Psoas muscle (tissue), 8 donors: ENCODE results near the gene CLIC2. TPM values are rescaled to one million over a fixed set of nuclear protein-coding genes. Genes with fewer than 3 reads are reported as not detected.
"Not testable (repeated sequence)": the region's sequence is repeated elsewhere in the genome, so short reads cannot be mapped to it uniquely, and the experiment has no call there.

Experiments used
- ATAC-seq, 4 donors: fragments of 200-7000 bp; cut with Tn5 transposase; one replicate each; pipeline ENCODE4 v1.9.1; 2020; ENCODE audit warnings: moderate library complexity in 3 of 4, mild to moderate bottlenecking in 2 of 4
- DNase-seq, 2 donors: peaks; one replicate each; pipeline ENCODE4 v3.0.0-alpha.2; 2020
- H3K27ac ChIP-seq: fragments of 200-600 bp; one replicate; pipeline ENCODE4 v1.8.0; 2022
- H3K27me3 ChIP-seq, 3 donors: fragments of 200-600 bp in 1 of 3; one replicate each; pipeline versions ENCODE4 v1.6.1 to v1.8.0; 2013 to 2022; ENCODE audit warnings: low read length in 2 of 3, mild to moderate bottlenecking in 2 of 3, moderate library complexity in 1 of 3; ENCODE audit not compliant: insufficient read depth in 3 of 3
- H3K36me3 ChIP-seq, 2 donors: fragments of 200-600 bp in 1 of 2; one replicate each; pipeline versions ENCODE4 v1.6.1 to v1.8.0; 2013 to 2022; ENCODE audit warnings: low read depth in 1 of 2, mild to moderate bottlenecking in 1 of 2, moderate library complexity in 1 of 2; ENCODE audit not compliant: insufficient read depth in 1 of 2
- H3K4me1 ChIP-seq: fragments of 200-600 bp; one replicate; pipeline ENCODE4 v1.8.0; 2022
- H3K4me3 ChIP-seq: fragments of 200-600 bp; one replicate; pipeline ENCODE4 v1.8.0; 2022; ENCODE audit warnings: mild to moderate bottlenecking
- H3K9me3 ChIP-seq: fragments of 200-600 bp; one replicate; pipeline ENCODE4 v1.8.0; 2022
- CTCF ChIP-seq: fragments of 200-600 bp; IDR thresholded peaks from one replicate; pipeline ENCODE4 v1.8.0; 2022; ENCODE audit warnings: antibody characterized with exemption
- WGBS, 3 donors: extraction: QIAGEN DNeasy Blood & Tissue Kit; methylation state at CpG; one replicate each; pipeline versions ENCODE4 v1.1.6 to v1.1.7; 2013; 5-methylcytosine and 5-hydroxymethylcytosine counted together
- intact Hi-C, 2 donors: fragments of 100-400 bp; cut with DNase I; formaldehyde crosslinking; loops; one replicate each; pipeline versions ENCODE4 v1.11.0 to v1.14.2; 2022
- long read RNA-seq, 2 donors: library from polyadenylated mRNA; unstranded; transcript quantifications; one replicate each; pipeline ENCODE4 v2.0.0, GENCODE V29; 2021
- polyA plus RNA-seq, 3 donors: library from polyadenylated mRNA; stranded (reverse); fragments of 200-250 nt; gene quantifications; one replicate each; pipeline ENCODE4 v1.2.3, GENCODE V29; 2013
- total RNA-seq, 4 donors: library from RNA; stranded (reverse); fragmentation: NEBNext Ultra II Directional in 2 of 4; extraction: Animal tissue kit (Norgen Biotek cat#: 25700) in 2 of 4; gene quantifications; one replicate each; pipeline versions ENCODE4 v1.2.1 to v1.2.4, GENCODE V29; 2021 to 2023
- donor health status: healthy with polysubstance abuse.
- donor health status: DM: no; HTN: no; CAD: no; lungs with moderate emphysema.
- donor health status: Bipolar disorder and iron deficiency.
- donor health status: healthy.
- donor health status: DM: yes; HTN: yes; CAD: no.
- donor health status: DM: no; HTN: no; CAD: no.
- donor health status: DM: no; HTN: no; CAD: no.
- donor health status: DM: yes; HTN: yes; CAD: no.

Gene CLIC2
- total RNA-seq: 1 to 10 TPM; 3.2 to 8.5 (median 5.1) TPM
- 1 to 10 TPM; 2.1 to 3.4 (median 3.3) TPM for polyA plus RNA-seq
- long read RNA-seq, donor 1, partial matches to known transcripts: 0 of 1 reads
- long read RNA-seq, donor 1, other reads (novel, unspliced or antisense): 0 of 1 reads
- long read RNA-seq, donor 2, partial matches to known transcripts: 0 of 1 reads
- long read RNA-seq, donor 2, other reads (novel, unspliced or antisense): 1 of 1 reads

GRCh38 chrX:155334486-155335336 is at the start of gene CLIC2:
TSS of gene CLIC2 (minus strand) at chrX:155334614. CDS start at chrX:155334427, 187 bp downstream.
- Histone ChIP-seq H3K4me1 (no peaks in the 10 kb centered on the region), H3K27me3 (no peaks in the 10 kb centered on the region), H3K4me3 (peak within 1 kb of the TSS; percentile 58), H3K9me3 (no peaks in the 10 kb centered on the region), H3K36me3 (no peaks in the 10 kb centered on the region), H3K27ac (peak within 1 kb of the TSS; percentile 27)
- DNase-seq (no peak), ATAC-seq (peak; percentile 17 to 56 (median 52))
- TF ChIP-seq CTCF: no peak
- 24 to 37% (median 26%) methylated on average over 5 of the region's 5 CpGs for WGBS, 3 donors
- intact Hi-C loops: no loop called here

DNA sequence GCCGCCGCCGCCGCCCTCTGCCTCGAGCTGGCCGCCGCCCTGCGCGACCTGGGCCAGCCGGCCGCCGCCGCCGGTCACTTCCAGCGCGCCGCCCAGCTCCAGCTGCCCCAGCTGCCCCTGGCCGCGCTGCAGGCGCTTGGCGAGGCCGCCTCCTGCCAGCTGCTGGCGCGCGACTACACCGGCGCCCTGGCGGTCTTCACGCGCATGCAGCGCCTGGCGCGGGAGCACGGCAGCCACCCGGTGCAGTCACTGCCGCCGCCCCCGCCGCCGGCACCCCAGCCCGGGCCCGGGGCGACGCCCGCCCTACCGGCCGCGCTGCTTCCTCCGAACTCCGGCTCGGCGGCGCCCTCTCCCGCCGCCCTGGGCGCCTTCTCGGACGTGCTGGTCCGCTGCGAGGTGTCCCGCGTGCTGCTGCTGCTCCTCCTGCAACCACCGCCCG is 48.1 kb upstream of the CLIC2 start:
- WGBS, 3 donors: no CpG with 5 or more reads among the region's 64 CpGs
- H3K4me1 ChIP-seq, H3K4me3 ChIP-seq, DNase-seq, H3K9me3 ChIP-seq, intact Hi-C loops, H3K27ac ChIP-seq, H3K27me3 ChIP-seq, H3K36me3 ChIP-seq: not testable (repeated sequence)
- ATAC-seq: peak; percentile 75 to 82 (median 78)

DNA sequence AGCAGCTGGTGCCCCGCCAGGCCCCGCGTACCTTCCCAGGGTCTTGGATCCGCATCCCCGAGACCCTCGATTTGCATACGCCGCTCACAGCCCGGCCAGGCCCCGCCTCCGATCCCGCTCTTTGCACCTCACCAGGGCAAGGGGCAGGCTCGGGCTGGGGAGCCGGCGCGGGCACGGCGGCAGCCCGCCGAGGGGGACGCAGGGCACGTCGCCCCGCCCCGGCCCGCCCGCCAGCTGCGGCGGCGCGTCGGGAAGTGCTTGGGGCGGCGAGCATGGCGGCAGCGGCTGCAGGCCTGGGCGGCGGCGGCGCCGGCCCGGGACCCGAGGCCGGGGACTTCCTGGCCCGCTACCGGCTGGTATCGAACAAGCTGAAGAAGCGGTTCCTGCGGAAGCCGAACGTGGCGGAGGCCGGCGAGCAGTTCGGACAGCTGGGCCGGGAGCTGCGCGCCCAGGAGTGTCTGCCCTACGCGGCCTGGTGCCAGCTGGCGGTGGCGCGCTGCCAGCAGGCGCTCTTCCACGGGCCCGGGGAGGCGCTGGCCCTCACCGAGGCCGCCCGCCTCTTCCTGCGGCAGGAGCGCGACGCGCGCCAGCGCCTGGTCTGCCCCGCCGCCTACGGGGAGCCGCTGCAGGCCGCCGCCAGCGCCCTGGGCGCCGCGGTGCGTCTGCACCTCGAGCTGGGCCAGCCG is 47.6 kb upstream of the CLIC2 start, which contains the start of gene F8A2:
TSS of gene F8A2 (plus strand) at position 253 of the 686 bp plus-strand sequence. CDS start at position 273, 20 bp downstream.
- H3K27ac ChIP-seq, H3K36me3 ChIP-seq, DNase-seq, H3K4me1 ChIP-seq, intact Hi-C loops, H3K4me3 ChIP-seq, H3K27me3 ChIP-seq, H3K9me3 ChIP-seq: not testable (repeated sequence)
- peak; percentile 76 to 88 (median 85) for ATAC-seq
- WGBS, 3 donors: no CpG with 5 or more reads among the region's 90 CpGs

- DNase-seq, H3K4me1 ChIP-seq, H3K36me3 ChIP-seq, H3K27me3 ChIP-seq, H3K27ac ChIP-seq, ATAC-seq, H3K9me3 ChIP-seq, intact Hi-C loops, H3K4me3 ChIP-seq: not testable (repeated sequence)
- no CpG with 5 or more reads among the region's 7 CpGs for WGBS, 3 donors
Observed at GRCh38 chrX:155379802-155380201, 45.4 kb upstream of the CLIC2 start.

GRCh38 chrX:155373777-155374458 is 39.5 kb upstream of the CLIC2 start:
- H3K4me1 ChIP-seq, H3K27ac ChIP-seq, H3K27me3 ChIP-seq, intact Hi-C loops, H3K9me3 ChIP-seq, DNase-seq, H3K36me3 ChIP-seq, H3K4me3 ChIP-seq, ATAC-seq: not testable (repeated sequence)
- no CpG with 5 or more reads among the region's 9 CpGs for WGBS, 3 donors

- ATAC-seq, H3K27me3 ChIP-seq, H3K4me1 ChIP-seq, H3K4me3 ChIP-seq, H3K36me3 ChIP-seq, intact Hi-C loops, H3K27ac ChIP-seq, DNase-seq, H3K9me3 ChIP-seq: not testable (repeated sequence)
- WGBS, 3 donors: no CpG with 5 or more reads among the region's 7 CpGs
Observed at GRCh38 chrX:155363712-155364111, 29.3 kb upstream of the CLIC2 start.

DNA sequence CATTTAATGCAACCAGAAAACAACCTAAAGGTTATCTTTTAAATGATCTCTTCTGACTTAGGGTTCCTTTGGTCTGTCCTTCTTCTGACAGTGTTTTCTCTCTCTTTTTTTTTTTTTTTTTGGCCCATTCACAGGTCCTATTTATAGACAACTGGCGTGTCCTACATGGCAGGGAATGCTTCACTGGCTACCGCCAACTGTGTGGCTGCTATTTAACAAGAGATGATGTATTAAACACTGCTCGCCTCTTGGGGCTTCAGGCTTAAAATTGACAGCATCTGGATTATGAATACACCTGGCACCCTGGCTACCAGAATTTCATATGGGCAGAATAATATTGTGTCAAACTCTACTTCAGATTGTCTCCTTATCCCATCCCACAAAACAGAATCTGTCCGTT is 15.0 kb upstream of the CLIC2 start:
- H3K36me3 ChIP-seq, DNase-seq, H3K9me3 ChIP-seq, intact Hi-C loops, H3K4me3 ChIP-seq, H3K4me1 ChIP-seq, H3K27ac ChIP-seq, H3K27me3 ChIP-seq: not testable (repeated sequence)
- WGBS, 3 donors: no CpG with 5 or more reads among the region's 4 CpGs
- peak; percentile 53 to 88 (median 69) for ATAC-seq

DNA sequence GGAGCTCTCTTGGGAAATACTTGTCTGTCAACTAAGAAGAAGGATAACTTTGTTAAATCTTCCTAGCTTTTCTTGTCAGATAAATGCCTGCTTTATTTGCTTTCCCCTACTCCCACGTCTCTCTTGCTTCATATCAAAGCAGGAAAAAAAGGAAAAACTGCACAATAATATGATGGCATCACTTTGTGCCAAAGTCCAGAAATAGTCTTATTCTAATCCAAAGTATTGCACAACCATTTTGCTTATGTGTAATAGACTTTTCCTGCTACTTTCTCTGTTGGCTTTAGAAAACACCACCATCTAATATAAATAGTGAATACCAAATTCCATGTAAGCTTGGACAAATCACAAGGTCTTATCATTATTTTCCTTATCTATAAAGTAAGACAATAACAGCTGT is 11.3 kb upstream of the CLIC2 start:
- H3K9me3 ChIP-seq, H3K27ac ChIP-seq, ATAC-seq, H3K27me3 ChIP-seq, DNase-seq, H3K36me3 ChIP-seq, H3K4me3 ChIP-seq, intact Hi-C loops, H3K4me1 ChIP-seq: not testable (repeated sequence)
- WGBS, 3 donors: no CpG with 5 or more reads among the region's 1 CpG

- H3K4me1 ChIP-seq, intact Hi-C loops, H3K27me3 ChIP-seq, H3K27ac ChIP-seq, ATAC-seq, H3K36me3 ChIP-seq, DNase-seq, H3K4me3 ChIP-seq, H3K9me3 ChIP-seq: not testable (repeated sequence)
- 3 to 23% (median 14%) methylated on average over 1 of the region's 1 CpG for WGBS, 3 donors
Observed at GRCh38 chrX:155335337-155335712, 911 bp upstream of the CLIC2 start.
